Panc1 (cell line): ENCODE results near the gene IGSF3.

Experiments
- POLR2AphosphoS5 ChIP-seq: IDR thresholded peaks from 2 replicates; pipeline ENCODE4 v1.6.1; 2012; ENCODE audit warnings: mild to moderate bottlenecking, low read depth, low read length, moderate library complexity
- SIN3A ChIP-seq: IDR thresholded peaks from 2 replicates; pipeline ENCODE4 v1.6.1; 2012; ENCODE audit warnings: low read depth, mild to moderate bottlenecking, low read length, moderate library complexity, borderline replicate concordance; ENCODE audit not compliant: insufficient read depth
- TCF7L2 ChIP-seq: IDR thresholded peaks from 2 replicates; pipeline ENCODE4 v1.6.1; 2011; ENCODE audit warnings: mild to moderate bottlenecking, low read depth, low read length, inconsistent platforms
- TF ChIP-seq, protein P1 (sequence below): fragments of 450-650 bp; IDR thresholded peaks from 2 replicates; pipeline ENCODE4 v1.5.1; 2017; ENCODE audit warnings: mild to moderate bottlenecking

DNA sequence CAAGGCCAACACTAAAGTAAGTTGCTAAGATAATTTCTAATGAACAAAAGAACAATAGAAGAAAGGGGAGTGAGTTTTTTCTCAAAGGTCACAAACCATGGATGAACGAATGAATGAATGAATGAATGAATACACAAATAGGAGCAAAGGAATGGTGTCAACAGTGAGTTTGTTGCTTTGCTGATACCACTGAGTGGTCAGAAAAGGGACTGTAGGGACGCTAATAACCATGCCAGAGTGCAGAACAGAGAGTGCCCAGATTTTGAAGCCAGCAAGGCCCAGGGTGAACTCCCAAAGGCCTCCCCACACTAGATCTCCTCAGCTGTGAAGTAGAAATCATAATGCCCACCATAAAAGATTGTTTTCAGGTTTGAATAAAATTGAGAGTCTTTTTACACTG lies 112.6 kb downstream of the IGSF3 start:
- TF ChIP-seq POLR2AphosphoS5 (no peak), SIN3A (no peak), TCF7L2 (no peak)
- TF ChIP-seq, protein P1, sequence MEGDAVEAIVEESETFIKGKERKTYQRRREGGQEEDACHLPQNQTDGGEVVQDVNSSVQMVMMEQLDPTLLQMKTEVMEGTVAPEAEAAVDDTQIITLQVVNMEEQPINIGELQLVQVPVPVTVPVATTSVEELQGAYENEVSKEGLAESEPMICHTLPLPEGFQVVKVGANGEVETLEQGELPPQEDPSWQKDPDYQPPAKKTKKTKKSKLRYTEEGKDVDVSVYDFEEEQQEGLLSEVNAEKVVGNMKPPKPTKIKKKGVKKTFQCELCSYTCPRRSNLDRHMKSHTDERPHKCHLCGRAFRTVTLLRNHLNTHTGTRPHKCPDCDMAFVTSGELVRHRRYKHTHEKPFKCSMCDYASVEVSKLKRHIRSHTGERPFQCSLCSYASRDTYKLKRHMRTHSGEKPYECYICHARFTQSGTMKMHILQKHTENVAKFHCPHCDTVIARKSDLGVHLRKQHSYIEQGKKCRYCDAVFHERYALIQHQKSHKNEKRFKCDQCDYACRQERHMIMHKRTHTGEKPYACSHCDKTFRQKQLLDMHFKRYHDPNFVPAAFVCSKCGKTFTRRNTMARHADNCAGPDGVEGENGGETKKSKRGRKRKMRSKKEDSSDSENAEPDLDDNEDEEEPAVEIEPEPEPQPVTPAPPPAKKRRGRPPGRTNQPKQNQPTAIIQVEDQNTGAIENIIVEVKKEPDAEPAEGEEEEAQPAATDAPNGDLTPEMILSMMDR, result no peak
